ENCODE data around the gene MKX. TPM values are rescaled to one million over a fixed set of nuclear protein-coding genes. Genes with fewer than 3 reads are reported as not detected.
A peak's percentile ranks its signal among the peaks of the same experiment; 100 is the strongest.

MKX gene
- total RNA-seq, 2 donors from 2014 or later = 27.0 to 31.1 TPM

GRCh38 chr10:27743012-27743876, 2.4 kb downstream of the MKX start:
- peak; percentile 86 for DNase-seq (ENCODE audit: low spot score)
- intact Hi-C loops (cut with DNase I) = loop anchor here (1.0 to 10.0 kb wide), 5 partner anchors 46 to 652 kb away; no protein-coding TSS in a partner anchor

DNA sequence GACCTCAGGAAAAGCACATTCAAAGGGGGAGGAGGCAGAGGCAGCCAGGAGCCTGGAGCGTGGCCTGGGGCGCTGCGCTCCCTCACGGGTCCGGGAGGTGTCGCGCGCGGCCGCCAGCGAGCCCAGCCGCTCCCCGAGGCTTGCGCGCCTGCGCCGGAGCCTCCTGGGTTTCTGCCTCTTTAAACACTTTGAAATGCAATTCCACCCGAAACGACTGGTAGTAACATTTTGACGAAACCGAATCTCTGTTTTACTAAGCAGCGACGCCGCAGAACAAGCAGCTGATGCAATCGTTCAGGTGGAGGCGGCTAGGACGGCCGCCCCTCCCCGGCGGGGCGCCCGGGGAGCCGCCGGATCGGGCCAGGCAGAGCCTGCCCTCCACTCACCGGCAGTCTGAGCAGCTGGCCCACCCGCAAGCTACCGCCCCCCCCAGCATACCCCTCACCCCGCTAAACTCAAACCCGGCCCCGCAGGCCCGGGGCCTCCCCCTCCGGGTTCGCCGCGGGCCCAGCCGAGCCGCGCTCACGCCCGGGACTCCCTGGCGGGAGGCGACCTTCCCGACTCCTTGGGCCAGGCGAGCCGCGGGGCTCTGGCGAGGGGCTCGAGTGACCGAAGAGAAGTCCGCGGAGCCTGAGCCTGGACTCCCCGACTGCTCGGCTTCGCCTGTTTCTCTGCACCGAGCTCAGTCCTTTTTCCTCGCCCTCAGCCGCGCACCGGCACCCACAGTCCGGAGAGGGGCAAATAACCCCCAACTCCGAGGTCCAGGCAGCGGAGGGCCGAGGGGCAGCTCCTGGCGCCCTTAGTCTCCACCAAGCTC, 3.2 kb downstream of the MKX start:
- DNase-seq (ENCODE audit: low spot score) = peak; percentile 94
- intact Hi-C loops (cut with DNase I) = loop anchor here (1.0 to 10.0 kb wide), 5 partner anchors 47 to 652 kb away; no protein-coding TSS in a partner anchor

DNA sequence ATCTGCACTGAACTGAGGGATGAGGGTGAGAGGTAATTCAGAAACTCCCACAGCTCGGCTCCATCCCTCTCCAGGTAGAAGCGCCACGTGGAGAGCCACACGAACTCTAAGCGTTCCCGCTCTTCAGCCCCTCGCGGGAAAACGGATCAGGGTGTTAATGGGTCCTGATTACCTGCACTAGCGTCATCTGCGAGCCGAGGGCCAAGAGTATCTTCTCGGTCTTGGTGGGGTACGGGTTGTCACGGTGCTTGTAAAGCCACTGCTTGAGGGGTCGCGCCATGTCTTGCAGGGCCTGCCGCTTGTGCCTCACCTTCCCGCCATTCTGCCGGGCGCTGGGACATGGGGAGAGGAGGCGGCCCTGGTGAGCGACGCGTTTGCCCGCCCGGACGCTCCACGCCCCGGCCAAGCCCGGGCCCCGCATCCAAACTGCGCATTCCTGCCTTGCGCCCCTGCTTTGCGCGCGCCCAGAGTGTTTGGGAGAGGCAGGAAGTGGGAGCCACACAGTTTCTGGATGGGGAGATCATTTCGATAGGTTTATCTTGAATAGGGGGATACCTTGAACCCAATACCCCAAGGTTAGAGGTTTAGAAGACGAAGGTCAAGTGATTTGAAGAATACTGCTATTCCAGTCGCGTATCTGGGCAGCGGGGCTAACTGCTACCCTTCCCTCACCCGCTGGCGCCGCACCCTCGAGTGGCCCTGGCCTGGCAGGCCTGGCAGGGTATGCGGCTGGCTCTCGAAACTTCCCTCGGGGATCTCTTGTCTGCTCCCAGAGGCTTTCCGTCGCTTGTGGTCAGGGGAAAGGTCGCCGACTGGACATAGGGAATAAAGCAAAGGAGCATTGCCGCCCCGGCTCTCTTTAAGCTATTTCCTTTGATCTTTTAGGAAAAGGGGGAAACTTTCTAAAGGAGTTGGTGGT, 4.2 kb downstream of the MKX start:
- intact Hi-C loops (cut with DNase I) = loop anchor here (2.0 to 10.0 kb wide), 5 partner anchors 15 to 653 kb away; no protein-coding TSS in a partner anchor
- DNase-seq (ENCODE audit: low spot score) = no peak

GRCh38 chr10:27736396-27736795, 9.2 kb downstream of the MKX start:
- intact Hi-C loops (cut with DNase I) = no loop called here
- no peak for DNase-seq (ENCODE audit: low spot score)

DNA sequence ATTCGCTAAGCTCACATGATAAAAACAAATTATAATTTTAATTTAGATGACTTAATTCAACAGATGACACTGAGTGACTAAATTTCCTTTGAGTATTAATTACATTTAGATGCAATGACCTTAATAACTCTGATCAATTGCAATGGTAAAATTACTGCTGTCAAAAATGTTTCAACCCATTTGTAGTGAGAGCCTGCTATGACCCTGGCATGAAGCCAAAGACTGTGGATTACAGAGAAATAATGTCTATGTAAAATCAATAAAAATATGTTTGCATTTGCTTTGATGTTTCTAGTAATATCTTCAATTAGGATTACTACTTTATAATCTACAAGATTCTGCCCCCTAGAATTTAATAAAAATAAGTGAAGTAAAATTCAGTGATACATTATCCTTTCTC, 15.6 kb downstream of the MKX start:
- DNase-seq (ENCODE audit: low spot score) = no peak
- intact Hi-C loops (cut with DNase I) = no loop called here

- DNase-seq (ENCODE audit: low spot score) = no peak
- intact Hi-C loops (cut with DNase I) = no loop called here
Observed at GRCh38 chr10:27728338-27728737, 17.3 kb downstream of the MKX start.

DNA sequence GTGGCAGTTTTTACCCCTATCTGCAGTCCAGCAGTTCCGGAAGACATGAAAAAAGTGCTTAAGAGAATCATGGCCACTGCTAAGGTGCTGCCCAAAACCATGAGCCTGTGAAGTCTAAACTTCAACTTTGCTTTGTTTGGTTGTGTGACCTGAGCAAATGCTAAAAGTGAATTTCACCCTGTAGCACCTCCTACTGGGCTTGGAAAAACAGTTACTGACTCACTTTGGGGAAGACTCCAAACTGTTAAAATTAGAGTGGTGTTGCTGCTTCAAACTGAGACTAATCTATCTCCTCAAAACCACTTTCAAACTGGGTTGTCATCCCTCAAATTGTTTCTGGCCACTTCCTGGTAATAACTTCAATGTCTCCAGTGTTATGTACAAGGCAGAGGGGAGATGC, 21.3 kb downstream of the MKX start:
- no peak for DNase-seq (ENCODE audit: low spot score)
- intact Hi-C loops (cut with DNase I) = no loop called here

DNA sequence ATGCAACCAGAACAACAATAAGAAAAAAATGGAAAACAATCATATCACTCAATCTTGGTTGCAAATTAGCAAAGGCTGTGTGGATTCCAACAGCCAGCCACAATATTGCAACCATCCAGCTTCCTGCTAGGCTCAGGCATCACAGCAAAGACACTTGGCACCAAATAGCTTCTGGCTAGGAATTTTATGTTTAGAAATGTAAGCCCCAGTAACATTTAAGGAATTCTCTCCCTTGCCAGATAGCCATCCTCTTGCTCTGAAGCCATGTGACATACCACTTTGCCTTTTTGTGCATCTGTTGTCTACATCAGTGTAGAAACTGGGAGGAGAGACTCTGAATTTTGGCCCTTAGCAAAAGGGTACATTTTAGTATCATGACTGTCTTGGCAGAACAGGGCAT, 22.2 kb downstream of the MKX start:
- DNase-seq (ENCODE audit: low spot score) = no peak
- intact Hi-C loops (cut with DNase I) = no loop called here

- intact Hi-C loops (cut with DNase I) = no loop called here
- no peak for DNase-seq (ENCODE audit: low spot score)
Observed at GRCh38 chr10:27720529-27720928, 25.1 kb downstream of the MKX start.

- DNase-seq (ENCODE audit: low spot score) = no peak
- intact Hi-C loops (cut with DNase I) = no loop called here
Observed at GRCh38 chr10:27719052-27719451, 26.6 kb downstream of the MKX start.

DNA sequence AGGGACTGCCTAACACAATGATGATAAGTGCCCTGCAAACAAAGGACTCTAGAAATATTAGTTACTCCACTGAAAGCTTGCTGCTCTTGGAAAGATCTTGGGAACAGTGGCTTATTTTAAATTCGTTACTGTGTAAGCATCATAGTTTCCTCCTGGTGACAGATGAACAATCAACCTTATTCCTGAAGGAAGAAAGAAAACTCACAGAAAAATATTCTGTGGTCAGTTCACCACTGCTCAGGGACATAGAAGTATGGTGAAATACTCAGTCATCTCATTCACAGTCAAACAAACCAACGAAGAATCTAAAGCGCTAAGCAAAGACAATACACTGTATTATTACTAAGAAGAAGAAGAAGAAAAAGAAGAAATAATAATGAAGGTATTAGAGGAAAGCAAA, 27.8 kb downstream of the MKX start:
- intact Hi-C loops (cut with DNase I) = no loop called here
- DNase-seq (ENCODE audit: low spot score) = no peak

GRCh38 chr10:27717224-27717623, 28.4 kb downstream of the MKX start:
- intact Hi-C loops (cut with DNase I) = no loop called here
- DNase-seq (ENCODE audit: low spot score) = no peak

GRCh38 chr10:27716521-27716920, 29.1 kb downstream of the MKX start:
- intact Hi-C loops (cut with DNase I) = no loop called here
- DNase-seq (ENCODE audit: low spot score) = no peak

DNA sequence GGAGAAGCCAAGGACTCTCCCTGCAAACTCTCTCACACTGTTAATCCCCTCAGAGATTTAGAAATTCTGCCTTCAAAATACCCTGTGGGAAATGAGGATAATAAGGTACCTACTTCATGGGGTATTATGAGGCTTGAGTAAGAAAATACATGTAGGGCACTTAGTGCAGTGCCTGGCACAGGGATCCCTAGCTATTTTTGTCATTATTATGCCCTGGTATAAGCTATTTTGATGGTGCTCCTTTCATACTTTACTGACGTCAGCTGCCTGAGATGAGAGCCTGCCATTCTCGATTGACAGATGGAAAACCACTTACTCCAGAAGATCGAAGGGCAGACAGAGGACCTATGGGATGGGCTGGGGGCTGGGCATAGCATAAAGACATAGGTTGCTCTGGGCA, 30.1 kb downstream of the MKX start:
- no peak for DNase-seq (ENCODE audit: low spot score)
- intact Hi-C loops (cut with DNase I) = no loop called here

GRCh38 chr10:27714349-27714748, 31.3 kb downstream of the MKX start:
- no peak for DNase-seq (ENCODE audit: low spot score)
- intact Hi-C loops (cut with DNase I) = no loop called here

DNA sequence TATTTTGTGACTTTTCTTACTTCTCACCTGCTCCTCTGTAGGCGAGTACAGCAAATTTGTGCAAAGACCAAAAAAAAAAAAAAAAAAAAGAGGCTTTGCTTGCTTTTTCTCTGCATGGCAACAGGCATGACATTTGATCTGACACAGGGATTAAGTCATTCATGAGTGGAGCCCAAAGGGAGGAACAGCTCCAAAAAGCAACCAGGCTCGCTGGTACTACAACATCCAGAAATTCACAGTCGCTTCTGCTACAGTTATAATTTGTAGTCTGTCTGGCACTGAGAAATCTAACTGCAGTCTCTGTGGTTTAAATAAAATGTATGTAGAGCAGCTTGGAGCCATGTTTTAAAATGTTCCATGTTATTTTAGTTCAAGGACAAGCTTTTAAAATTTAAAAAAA, 31.7 kb downstream of the MKX start:
- intact Hi-C loops (cut with DNase I) = no loop called here
- DNase-seq (ENCODE audit: low spot score) = no peak

- no peak for DNase-seq (ENCODE audit: low spot score)
Observed at GRCh38 chr10:27710014-27710413, 35.6 kb downstream of the MKX start.

DNA sequence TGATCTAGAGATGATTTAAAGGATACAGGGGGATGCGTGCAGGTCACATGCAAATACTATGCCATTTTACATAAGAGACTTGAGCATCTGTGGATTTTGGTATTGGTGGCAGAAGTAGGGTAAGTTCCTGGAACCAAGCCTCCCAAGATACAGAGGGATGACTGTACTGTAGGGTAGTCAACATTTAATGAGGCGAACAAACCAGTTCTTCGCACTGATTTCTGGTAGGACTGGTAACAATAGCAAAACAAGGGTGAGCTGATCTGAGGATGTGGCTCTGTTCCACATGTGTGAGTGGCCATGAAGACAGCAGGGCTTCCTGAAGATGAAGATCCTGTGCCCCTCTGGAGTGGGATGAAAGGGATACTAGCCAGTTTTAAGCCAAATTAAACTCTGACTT, 36.3 kb downstream of the MKX start:
- no peak for DNase-seq (ENCODE audit: low spot score)
- intact Hi-C loops (cut with DNase I) = no loop called here

More at GRCh38 chr10:27710014-27710413, 35.6 kb downstream of the MKX start:
- intact Hi-C loops (cut with DNase I) = no loop called here

GRCh38 chr10:27701938-27702537, 43.6 kb downstream of the MKX start:
- no peak for DNase-seq (ENCODE audit: low spot score)
- intact Hi-C loops (cut with DNase I) = no loop called here
